HG02798 (cell line): Measurements from ENCODE around the gene TECRL.

Experiments
- ATAC-seq: cut with Tn5 transposase; IDR thresholded peaks from one replicate; pipeline ENCODE4 v1.9.1; 2021; ENCODE audit warnings: mild to moderate bottlenecking; ENCODE audit not compliant: unreplicated experiment, poor library complexity

The TECRL gene

GRCh38 chr4:64330143-64330542 is 79.1 kb downstream of the TECRL start:
- ATAC-seq: no peak

- ATAC-seq: no peak
Observed at GRCh38 chr4:64327237-64327636, 82.0 kb downstream of the TECRL start.

GRCh38 chr4:64326507-64326906 is 82.7 kb downstream of the TECRL start:
- no peak for ATAC-seq

GRCh38 chr4:64306255-64306565 is 103.0 kb downstream of the TECRL start:
- ATAC-seq: no peak

- ATAC-seq: peak; percentile 55
Observed at GRCh38 chr4:64305565-64306254, 103.5 kb downstream of the TECRL start.

GRCh38 chr4:64272432-64272831 is 136.8 kb downstream of the TECRL start:
- ATAC-seq: no peak

GRCh38 chr4:64271601-64272081 is 137.6 kb downstream of the TECRL start:
- no peak for ATAC-seq

- no peak for ATAC-seq
Observed at GRCh38 chr4:64266669-64267068, 142.6 kb downstream of the TECRL start.

- no peak for ATAC-seq
Observed at GRCh38 chr4:64266263-64266662, 143.0 kb downstream of the TECRL start.

GRCh38 chr4:64251781-64252180 is 157.5 kb downstream of the TECRL start:
- no peak for ATAC-seq

- no peak for ATAC-seq
Observed at GRCh38 chr4:64250488-64250887, 158.8 kb downstream of the TECRL start.

GRCh38 chr4:64250061-64250460 is 159.2 kb downstream of the TECRL start:
- ATAC-seq: no peak

GRCh38 chr4:64248186-64248585 is 161.1 kb downstream of the TECRL start:
- no peak for ATAC-seq

- ATAC-seq: no peak
Observed at GRCh38 chr4:64230709-64231310, 178.4 kb downstream of the TECRL start.
